Tibial nerve (tissue), 3 donors: ENCODE measurements around the gene TDRD9.

Experiments used
- POLR2A ChIP-seq, 2 donors: fragments of 450-650 bp; IDR thresholded peaks; one replicate each; pipeline ENCODE4 v1.6.1; 2017; ENCODE audit warnings: antibody characterized with exemption in 2 of 2, mild to moderate bottlenecking in 2 of 2, moderate library complexity in 2 of 2
- TF ChIP-seq, protein P1 (sequence below), 5 experiments: fragments of 200-600 bp in 3 of 5; fragments of 450-650 bp in 2 of 5; sonication (generic) in 3 of 5; IDR thresholded peaks; one replicate each; pipeline ENCODE4 v1.5.1; 2016 to 2019; ENCODE audit warnings: antibody characterized with exemption in 5 of 5, mild to moderate bottlenecking in 3 of 5, moderate library complexity in 2 of 5

DNA sequence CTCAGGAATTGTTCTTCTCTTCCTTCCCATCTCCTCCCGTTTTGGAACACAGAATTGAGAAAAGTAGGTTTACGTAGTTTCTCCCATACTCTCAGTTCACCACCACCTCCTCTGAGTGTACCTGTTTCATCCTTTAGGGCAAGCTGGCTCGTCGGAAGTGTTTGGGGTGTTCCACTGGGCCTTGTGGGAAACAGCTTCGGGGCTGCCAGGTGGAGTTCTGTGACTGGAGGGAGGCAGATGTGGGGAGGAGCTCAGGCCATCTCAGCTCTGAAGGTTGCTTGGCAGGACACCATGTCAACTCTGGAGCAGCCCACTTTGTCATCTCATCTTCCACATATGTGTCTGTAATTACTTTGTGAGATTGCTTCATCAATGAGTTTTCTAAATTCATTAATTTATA, 67.6 kb downstream of the TDRD9 start:
- no peak for TF ChIP-seq POLR2A (IDR thresholded peaks at IDR 0.05)
- TF ChIP-seq, protein P1, sequence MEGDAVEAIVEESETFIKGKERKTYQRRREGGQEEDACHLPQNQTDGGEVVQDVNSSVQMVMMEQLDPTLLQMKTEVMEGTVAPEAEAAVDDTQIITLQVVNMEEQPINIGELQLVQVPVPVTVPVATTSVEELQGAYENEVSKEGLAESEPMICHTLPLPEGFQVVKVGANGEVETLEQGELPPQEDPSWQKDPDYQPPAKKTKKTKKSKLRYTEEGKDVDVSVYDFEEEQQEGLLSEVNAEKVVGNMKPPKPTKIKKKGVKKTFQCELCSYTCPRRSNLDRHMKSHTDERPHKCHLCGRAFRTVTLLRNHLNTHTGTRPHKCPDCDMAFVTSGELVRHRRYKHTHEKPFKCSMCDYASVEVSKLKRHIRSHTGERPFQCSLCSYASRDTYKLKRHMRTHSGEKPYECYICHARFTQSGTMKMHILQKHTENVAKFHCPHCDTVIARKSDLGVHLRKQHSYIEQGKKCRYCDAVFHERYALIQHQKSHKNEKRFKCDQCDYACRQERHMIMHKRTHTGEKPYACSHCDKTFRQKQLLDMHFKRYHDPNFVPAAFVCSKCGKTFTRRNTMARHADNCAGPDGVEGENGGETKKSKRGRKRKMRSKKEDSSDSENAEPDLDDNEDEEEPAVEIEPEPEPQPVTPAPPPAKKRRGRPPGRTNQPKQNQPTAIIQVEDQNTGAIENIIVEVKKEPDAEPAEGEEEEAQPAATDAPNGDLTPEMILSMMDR (IDR thresholded peaks at IDR 0.05) = no peak
